ENCODE data around the gene SH2D6.
"Not testable (repeated sequence)": the region's sequence is repeated elsewhere in the genome, so short reads cannot be mapped to it uniquely, and the experiment has no call there.

The SH2D6 gene

GRCh38 chr2:85475799-85476490, 57.4 kb downstream of the SH2D6 start:
- no peak for DNase-seq (ENCODE audit: insufficient read length, low spot score)
- TF ChIP-seq, protein P1, sequence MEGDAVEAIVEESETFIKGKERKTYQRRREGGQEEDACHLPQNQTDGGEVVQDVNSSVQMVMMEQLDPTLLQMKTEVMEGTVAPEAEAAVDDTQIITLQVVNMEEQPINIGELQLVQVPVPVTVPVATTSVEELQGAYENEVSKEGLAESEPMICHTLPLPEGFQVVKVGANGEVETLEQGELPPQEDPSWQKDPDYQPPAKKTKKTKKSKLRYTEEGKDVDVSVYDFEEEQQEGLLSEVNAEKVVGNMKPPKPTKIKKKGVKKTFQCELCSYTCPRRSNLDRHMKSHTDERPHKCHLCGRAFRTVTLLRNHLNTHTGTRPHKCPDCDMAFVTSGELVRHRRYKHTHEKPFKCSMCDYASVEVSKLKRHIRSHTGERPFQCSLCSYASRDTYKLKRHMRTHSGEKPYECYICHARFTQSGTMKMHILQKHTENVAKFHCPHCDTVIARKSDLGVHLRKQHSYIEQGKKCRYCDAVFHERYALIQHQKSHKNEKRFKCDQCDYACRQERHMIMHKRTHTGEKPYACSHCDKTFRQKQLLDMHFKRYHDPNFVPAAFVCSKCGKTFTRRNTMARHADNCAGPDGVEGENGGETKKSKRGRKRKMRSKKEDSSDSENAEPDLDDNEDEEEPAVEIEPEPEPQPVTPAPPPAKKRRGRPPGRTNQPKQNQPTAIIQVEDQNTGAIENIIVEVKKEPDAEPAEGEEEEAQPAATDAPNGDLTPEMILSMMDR (IDR thresholded peaks at IDR 0.05; ENCODE audit: insufficient read depth, missing control alignments), result no peak
- FAIRE-seq, result no peak

GRCh38 chr2:85476624-85477023, 58.1 kb downstream of the SH2D6 start:
- TF ChIP-seq, protein P1 (IDR thresholded peaks at IDR 0.05; ENCODE audit: insufficient read depth, missing control alignments), result no peak
- DNase-seq (ENCODE audit: insufficient read length, low spot score), result no peak
- FAIRE-seq, result no peak

GRCh38 chr2:85477884-85478283, 59.4 kb downstream of the SH2D6 start:
- FAIRE-seq (no peak), DNase-seq (ENCODE audit: insufficient read length, low spot score) (no peak)
- TF ChIP-seq, protein P1 (IDR thresholded peaks at IDR 0.05; ENCODE audit: insufficient read depth, missing control alignments), result no peak

- TF ChIP-seq, protein P1 (IDR thresholded peaks at IDR 0.05; ENCODE audit: insufficient read depth, missing control alignments), result no peak
- FAIRE-seq (no peak), DNase-seq (ENCODE audit: insufficient read length, low spot score) (no peak)
Observed at GRCh38 chr2:85481818-85482777, 63.6 kb downstream of the SH2D6 start.

DNA sequence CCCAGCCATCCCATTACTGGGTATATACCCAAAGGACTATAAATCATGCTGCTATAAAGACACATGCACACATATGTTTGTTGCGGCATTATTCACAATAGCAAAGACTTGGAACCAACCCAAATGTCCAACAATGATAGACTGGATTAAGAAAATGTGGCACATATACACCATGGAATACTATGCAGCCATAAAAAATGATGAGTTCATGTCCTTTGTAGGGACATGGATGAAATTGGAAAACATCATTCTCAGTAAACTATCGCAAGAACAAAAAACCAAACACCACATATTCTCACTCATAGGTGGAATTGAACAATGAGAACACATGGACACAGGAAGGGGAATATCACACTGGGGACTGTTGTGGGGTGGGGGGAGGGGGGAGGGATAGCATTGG, 66.1 kb downstream of the SH2D6 start:
- DNase-seq (ENCODE audit: insufficient read length, low spot score); FAIRE-seq: not testable (repeated sequence)

DNA sequence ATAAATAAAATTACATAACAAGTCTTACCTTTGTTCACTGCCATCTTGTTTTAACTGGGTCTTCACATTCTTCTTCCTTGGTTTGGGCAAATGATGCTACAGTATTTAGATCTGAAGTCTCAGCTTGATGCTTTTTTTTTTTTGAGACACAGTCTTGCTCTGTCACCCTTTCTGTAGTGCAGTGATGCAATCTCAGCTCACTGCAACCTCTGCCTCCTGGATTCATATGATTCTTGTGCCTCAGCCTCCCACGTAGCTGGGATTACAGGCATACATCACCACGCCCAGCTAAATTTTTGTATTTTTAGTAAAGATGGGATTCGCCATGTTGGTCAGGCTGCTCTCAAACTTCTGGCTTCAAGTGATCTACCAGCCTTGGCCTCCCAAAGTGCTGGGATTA, 67.3 kb downstream of the SH2D6 start:
- DNase-seq (ENCODE audit: insufficient read length, low spot score) (no peak), FAIRE-seq (no peak)
- TF ChIP-seq, protein P1 (IDR thresholded peaks at IDR 0.05; ENCODE audit: insufficient read depth, missing control alignments), result no peak
